PC-3 (cell line): Measurements from ENCODE around the gene STARD10.

Experiments
- EZH2 ChIP-seq: fragments of 300-600 bp; sonication (generic); IDR thresholded peaks from one replicate; pipeline ENCODE4 v1.6.1; 2017; ENCODE audit warnings: antibody characterized with exemption, mild to moderate bottlenecking, low read length; ENCODE audit not compliant: unreplicated experiment
- TF ChIP-seq, protein P1 (sequence below): fragments of 300-600 bp; sonication (generic); conservative IDR thresholded peaks from 2 replicates; pipeline ENCODE4 v1.5.1; 2017; ENCODE audit warnings: antibody characterized with exemption, low read depth, mild to moderate bottlenecking, low read length

DNA sequence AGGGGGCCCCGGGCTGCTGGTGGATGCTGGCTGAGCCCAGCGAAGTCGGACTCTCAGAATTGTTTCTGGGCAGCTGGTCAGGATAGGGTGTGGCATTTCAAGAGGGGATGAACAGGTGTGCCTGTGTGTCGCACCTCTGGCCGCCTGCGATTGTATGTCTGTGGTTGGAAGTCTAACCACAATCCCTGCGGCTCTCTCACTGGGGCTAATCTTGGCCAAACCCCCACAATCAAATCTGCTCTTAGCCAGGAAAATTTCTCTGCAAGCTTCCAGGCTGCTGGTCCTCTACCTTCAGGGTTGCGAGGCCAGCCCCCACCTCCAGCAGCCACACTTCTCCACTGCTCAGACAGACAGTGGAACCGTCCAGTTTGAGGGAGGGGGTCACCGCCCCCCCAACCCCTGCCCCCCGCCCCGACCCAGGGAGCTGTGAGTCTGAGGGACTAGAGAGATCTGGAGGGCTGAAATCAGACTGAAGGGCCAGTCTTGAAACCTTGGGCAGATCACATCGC lies 21.3 kb upstream of the STARD10 start:
- TF ChIP-seq, protein P1, sequence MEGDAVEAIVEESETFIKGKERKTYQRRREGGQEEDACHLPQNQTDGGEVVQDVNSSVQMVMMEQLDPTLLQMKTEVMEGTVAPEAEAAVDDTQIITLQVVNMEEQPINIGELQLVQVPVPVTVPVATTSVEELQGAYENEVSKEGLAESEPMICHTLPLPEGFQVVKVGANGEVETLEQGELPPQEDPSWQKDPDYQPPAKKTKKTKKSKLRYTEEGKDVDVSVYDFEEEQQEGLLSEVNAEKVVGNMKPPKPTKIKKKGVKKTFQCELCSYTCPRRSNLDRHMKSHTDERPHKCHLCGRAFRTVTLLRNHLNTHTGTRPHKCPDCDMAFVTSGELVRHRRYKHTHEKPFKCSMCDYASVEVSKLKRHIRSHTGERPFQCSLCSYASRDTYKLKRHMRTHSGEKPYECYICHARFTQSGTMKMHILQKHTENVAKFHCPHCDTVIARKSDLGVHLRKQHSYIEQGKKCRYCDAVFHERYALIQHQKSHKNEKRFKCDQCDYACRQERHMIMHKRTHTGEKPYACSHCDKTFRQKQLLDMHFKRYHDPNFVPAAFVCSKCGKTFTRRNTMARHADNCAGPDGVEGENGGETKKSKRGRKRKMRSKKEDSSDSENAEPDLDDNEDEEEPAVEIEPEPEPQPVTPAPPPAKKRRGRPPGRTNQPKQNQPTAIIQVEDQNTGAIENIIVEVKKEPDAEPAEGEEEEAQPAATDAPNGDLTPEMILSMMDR, result 0 out of 2 replicates have a peak, but pooled peaks have one; percentile 22
- no peak for TF ChIP-seq EZH2
